ENCODE results near the gene BTG3. TPM values are rescaled to one million over a fixed set of nuclear protein-coding genes. Genes with fewer than 3 reads are reported as not detected.

BTG3 gene
- total and polyA plus RNA-seq, 10 of the 15 experiments (the other 5 are each of a cell fraction or from before 2014, with no cell fraction given) = 15.7 to 74.4 (median 34.8) TPM

GRCh38 chr21:17640821-17641220 lies 28.1 kb upstream of the BTG3 start (continued):
- TF ChIP-seq HSF1 (IDR thresholded peaks at IDR 0.05; ENCODE audit: low read depth, low read length) (no peak), PBX3 (IDR thresholded peaks at IDR 0.05; ENCODE audit: insufficient replicate concordance, low read depth, low read length) (no peak), GABPA (IDR thresholded peaks at IDR 0.05; ENCODE audit: low read depth) (no peak), FOS (IDR thresholded peaks at IDR 0.05; ENCODE audit: borderline replicate concordance, extremely low read depth, insufficient read length) (no peak)

- H3K79me2 ChIP-seq (ENCODE audit: control insufficient read depth, insufficient read depth, low read length) = no peaks in the 10 kb centered on the region
- RAD21 ChIA-PET (ENCODE audit: unreplicated experiment) = no interaction called here
- H4K20me1 ChIP-seq (ENCODE audit: control insufficient read depth, insufficient read depth) = no peaks in the 10 kb centered on the region
- in situ Hi-C loops (cut with MboI) (no loop called here), intact Hi-C loops (cut with micrococcal nuclease; ENCODE audit: unreplicated experiment) (no loop called here)
- H3K4me3 ChIP-seq = no peak overlapping the region
- ATAC-seq (no peak), FAIRE-seq (no peak), DNase-seq (ENCODE audit: low read depth, low spot score) (no peak)
- SMC1A ChIA-PET (ENCODE audit: uncharacterized antibody, unreplicated experiment) = no interaction called here
- no peak overlapping the region for H3K27ac ChIP-seq (ENCODE audit: control insufficient read depth, insufficient read depth)
- TF ChIP-seq BHLHE40 (IDR thresholded peaks at IDR 0.05; ENCODE audit: borderline replicate concordance in 1 of 2, low read depth in 2 of 2, low read length in 1 of 2) = no peak
- no peak for TF ChIP-seq IRF3 (IDR thresholded peaks at IDR 0.05)
- TF ChIP-seq RAD21 (IDR thresholded peaks at IDR 0.05; ENCODE audit: insufficient read depth, low read depth, low read length) = no peak
- WGBS (ENCODE audit: insufficient coverage, insufficient replicate concordance, low lambda C conversion rate, missing lambda C conversion rate) = 96% methylated on average over 4 of the region's 4 CpGs
- H3K9ac ChIP-seq (ENCODE audit: control insufficient read depth, insufficient read depth, low read length) = no peak overlapping the region
- H2AFZ ChIP-seq (ENCODE audit: control insufficient read depth, low read depth, low read length) = no peak overlapping the region
- H3K4me2 ChIP-seq (ENCODE audit: control insufficient read depth, insufficient read depth) = no peak overlapping the region
- no peaks in the 10 kb centered on the region for H3K36me3 ChIP-seq (ENCODE audit: control insufficient read depth in 2 of 2, insufficient read depth in 2 of 2, low read length in 1 of 2)
- CTCF ChIA-PET = interaction anchor here (0.9 kb wide), 1 partner anchor 250 kb away, joined by 3 read pairs; no protein-coding TSS in a partner anchor
- H3K9me3 ChIP-seq (replicated peaks; ENCODE audit: control insufficient read depth, insufficient read depth, low read length) = no peaks in the 10 kb centered on the region
- no TSS peak for BruUV-seq (replicated peaks)
- POLR2A ChIA-PET = no interaction called here
- H3K27me3 ChIP-seq (replicated peaks in 1 of 2; ENCODE audit: control insufficient read depth in 2 of 2, insufficient read depth in 2 of 2, low read length in 1 of 2) = no peaks in the 10 kb centered on the region
- H3K4me1 ChIP-seq (ENCODE audit: control insufficient read depth, insufficient read depth, low read length) = no peaks in the 10 kb centered on the region
Observed at GRCh38 chr21:17636711-17637110, 24.0 kb upstream of the BTG3 start.

Measured in GM12878 (cell line).